NCI-H2196 (cell line): ENCODE measurements around the gene PI4KA.
"Not testable (repeated sequence)": the region's sequence is repeated elsewhere in the genome, so short reads cannot be mapped to it uniquely, and the experiment has no call there.

Experiments
- DNase-seq: peaks from one replicate; lab custom pipeline; 2025; ENCODE audit not compliant: unreplicated experiment; lab: John Stamatoyannopoulos, UW

Gene PI4KA

GRCh38 chr22:20671409-20672081 lies 187.1 kb downstream of the PI4KA start:
- no peak for DNase-seq

DNA sequence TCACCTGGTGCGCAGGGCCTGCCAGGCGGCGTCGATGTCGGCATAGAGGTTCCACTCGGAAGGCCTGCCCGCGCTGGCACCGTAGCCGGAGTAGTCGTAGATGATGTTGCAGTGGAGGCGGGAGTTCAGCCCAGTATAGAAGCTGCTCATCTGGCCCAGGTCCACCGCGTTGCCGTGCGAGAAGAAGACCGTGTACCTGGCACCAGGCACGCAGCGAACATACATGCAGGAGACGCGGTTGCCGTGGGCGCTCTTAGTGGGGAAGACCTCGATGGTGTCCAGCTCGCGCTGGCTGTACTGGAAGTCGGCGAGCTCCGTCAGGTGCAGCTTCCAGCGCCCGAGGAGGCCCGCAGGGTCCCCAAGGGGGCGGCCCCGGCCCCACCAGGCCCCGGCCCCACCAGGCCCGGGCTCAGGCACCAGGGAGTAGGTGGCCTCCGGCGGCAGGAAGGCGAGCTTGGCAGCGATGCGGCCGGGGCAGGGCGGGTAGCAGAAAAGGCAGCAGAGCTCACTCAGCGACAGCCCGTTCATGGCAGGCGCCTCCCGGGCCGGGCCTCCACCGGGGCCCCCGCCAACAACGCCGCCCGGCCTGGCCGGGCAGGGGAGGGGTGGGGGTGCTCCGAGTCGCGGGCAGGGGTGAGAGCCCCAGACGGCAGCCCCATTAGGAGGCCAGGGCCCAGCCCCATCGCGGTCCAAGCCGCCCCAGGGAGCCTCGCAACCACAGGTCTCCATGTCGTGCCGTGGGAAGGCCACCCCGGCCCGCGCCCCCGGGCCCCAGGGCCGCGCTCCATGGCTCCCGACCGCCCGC lies 188.0 kb downstream of the PI4KA start:
- not testable (repeated sequence) for DNase-seq

DNA sequence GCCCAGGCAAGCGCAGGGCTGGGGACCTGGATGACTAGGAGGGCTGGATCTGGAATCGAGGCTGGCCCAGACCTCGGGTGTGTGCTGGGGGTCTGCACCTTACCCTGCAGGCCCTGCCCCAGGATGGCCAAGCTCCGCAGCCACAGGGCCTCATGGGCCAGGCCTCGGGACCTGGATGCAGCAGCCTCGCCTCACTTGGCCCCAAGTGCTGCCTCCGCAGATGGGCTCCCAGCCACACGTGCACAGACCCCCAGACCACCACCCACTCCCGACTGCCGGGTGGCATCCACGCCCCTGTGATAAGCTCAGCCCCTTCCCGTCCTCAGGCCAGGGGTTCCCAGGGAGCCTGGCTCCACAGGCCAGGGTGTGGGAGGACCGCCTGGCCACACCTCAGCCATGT lies 188.7 kb downstream of the PI4KA start:
- not testable (repeated sequence) for DNase-seq

- not testable (repeated sequence) for DNase-seq
These were observed 189.1 kb downstream of the PI4KA start for GRCh38 chr22:20669471-20669870.

GRCh38 chr22:20668769-20669168 lies 189.8 kb downstream of the PI4KA start:
- not testable (repeated sequence) for DNase-seq

DNA sequence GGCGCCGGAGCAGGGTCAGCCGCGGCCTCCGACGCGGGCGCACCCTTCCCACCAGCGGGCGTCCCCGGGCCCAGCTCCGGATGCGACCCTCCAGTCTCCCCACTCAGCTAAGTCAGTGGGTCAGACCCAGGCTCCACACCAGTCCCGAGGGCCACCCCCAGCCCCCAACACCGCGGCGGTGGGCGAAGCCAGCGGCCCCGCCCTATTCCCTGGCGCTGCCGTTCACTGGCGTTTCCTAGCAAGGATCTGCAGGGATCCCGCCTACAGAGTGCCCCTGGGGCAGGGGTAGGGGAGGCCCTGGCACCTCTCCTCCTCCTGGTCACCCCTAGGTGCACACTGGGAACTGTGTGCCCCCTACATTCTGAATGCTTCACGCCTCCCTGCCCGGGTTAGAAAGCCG lies 190.4 kb downstream of the PI4KA start:
- DNase-seq: not testable (repeated sequence)

GRCh38 chr22:20667548-20667947 lies 191.1 kb downstream of the PI4KA start:
- not testable (repeated sequence) for DNase-seq

DNA sequence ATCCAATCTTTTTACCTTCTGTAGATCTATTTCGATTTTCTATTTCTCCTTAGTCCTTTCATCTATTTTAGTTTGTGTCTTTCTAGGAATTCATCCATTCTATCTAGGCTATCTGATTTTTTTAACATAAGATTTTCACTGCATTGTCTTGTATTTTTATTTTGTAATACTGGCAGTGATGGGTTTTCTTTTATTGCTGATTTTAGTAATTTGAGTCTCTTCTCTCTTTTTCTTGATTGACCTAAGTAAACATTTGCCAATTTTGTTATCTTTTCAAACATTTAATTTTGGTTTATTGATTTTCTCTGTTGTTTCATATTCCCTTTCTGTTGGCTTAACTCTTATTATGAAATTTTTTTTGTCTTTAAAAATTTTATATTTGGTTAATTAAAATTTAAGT lies 192.1 kb downstream of the PI4KA start:
- no peak for DNase-seq

- DNase-seq: no peak
These were observed 194.0 kb downstream of the PI4KA start for GRCh38 chr22:20664594-20664959.

- no peak for DNase-seq
These were observed 194.5 kb downstream of the PI4KA start for GRCh38 chr22:20663941-20664593.

DNA sequence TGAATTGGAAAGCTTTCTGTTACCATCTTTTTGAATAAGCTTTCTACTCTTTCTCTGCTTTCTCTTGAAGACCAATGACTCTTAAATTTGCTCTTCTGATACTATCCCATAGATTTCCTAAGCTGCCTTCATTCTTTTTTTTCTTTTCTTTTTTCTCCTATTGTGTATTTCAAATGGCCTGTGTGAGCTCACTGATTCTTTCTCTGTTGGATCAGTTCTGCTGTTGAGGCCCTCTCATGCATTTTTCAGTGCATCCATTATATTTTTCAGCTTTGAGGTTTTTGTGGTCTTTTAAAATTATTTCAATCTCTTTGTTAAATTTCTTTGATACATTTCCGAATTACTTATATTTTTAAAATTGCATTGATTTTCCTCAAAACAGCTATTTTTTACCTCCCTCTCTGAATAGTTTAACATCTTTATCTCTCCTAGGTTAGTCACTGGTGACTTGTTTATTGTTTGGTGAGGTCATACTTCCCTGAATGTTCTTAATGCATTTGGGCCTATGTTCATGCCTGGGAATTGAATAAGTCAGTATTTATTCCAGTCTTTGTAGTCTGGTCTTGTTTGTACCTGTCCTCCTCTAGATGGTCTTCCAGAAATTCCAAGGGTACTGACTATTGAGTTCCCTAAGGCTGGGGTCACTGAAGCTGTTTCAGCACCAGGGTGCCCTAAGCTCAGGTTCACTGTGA lies 195.3 kb downstream of the PI4KA start:
- DNase-seq: no peak

DNA sequence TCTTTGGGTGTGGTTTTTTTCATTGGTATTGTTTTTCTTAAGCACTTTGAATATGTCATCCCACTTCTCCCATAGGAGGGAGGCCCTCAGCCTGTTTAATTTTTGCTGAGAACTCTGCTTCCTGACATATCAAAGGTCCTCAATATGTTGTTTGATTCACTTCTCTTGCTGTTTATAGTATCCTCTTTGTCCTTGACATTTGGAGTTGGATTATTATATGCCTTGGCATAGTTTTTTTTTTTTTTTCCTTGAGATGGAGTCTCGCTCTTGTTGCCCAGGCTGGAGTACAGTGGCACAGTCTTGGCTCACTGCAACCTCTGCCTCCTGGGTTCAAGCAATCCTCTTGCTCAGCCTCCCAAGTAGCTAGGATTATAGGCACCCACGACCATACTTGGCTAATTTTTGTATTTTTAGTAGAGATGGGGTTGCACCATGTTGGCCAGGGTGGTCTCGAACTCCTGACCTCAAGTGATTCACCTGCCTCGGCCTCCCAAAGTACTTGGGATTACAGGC lies 196.0 kb downstream of the PI4KA start:
- DNase-seq: not testable (repeated sequence)

DNA sequence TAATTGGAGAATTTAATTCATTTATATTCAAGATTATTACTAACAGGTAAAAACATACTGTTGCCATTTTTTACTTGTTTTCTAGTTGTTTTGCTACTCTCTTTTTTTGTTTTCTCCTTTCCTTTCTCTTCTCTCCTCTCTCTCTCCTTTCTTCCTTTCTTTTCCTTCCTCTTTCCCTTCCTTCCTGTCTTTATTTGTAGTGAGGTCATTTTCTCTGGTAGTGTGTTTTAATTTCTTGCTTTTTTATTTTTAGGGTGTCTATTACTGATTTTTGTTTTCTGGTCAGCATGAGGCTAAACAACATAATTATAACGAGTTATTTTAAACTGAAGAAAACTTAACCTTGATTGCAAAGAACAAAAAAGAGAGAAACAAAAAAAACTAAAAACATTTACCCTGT lies 197.1 kb downstream of the PI4KA start:
- DNase-seq: no peak

DNA sequence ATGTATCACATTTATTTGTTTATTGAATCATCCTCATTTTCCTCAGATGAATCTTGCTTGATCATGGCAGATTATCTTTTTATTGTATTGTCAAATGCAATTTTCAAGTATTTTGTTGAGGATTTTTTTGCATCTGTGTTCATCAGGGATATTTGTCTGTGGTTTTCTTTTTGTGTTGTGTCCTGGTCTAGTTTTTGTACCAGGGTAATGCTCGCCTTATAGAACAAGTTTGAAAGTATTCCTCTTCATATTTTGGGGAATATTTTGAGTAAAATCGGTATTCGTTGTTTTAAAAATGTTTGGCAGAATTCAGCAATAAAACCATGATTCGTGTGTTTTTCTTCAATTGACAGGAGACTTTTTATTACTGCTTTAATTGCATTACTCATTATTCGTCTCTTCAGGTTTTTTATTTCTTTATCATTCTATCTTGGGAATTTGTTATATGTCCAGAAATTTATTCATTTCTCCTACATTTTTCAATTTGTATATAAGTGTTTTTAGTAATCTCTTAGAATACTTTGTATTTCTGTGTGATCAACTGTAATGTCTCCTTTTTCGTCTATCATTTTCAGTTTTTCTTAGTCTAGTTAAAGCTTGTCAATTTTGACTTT lies 198.1 kb downstream of the PI4KA start:
- no peak for DNase-seq

DNA sequence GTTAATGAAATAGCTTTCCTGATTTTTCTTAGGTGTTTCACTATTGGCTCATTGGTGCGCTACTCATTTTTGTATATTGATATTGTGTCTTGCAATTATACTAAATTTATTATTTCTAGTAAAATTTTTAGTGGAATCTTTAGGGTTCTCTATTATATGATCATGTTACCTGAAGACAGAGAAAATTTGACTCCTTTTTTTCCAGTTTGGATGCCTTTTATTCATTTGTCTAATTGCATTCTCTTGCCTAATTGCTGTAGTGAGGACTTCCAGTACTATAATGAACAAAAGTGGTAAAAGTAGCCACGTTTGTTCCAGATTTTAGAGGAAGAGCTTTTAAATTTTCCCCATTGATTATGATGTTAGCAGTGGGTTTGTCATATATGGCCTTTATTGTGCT lies 198.7 kb downstream of the PI4KA start:
- DNase-seq: no peak

GRCh38 chr22:20659258-20659657 lies 199.4 kb downstream of the PI4KA start:
- no peak for DNase-seq

GRCh38 chr22:20658433-20659222 lies 200.0 kb downstream of the PI4KA start:
- no peak for DNase-seq

- no peak for DNase-seq
These were observed 200.6 kb downstream of the PI4KA start for GRCh38 chr22:20657963-20658362.
